Left renal cortex interstitium (tissue), 4 donors: Measurements from ENCODE around the gene NAA38. TPM values are rescaled to one million over a fixed set of nuclear protein-coding genes. Genes with fewer than 3 reads are reported as not detected.

Experiments
- DNase-seq, 4 donors: peaks; one replicate each; pipeline ENCODE4 v3.0.0-alpha.2; 2013; ENCODE audit warnings: low read depth in 4 of 4, low spot score in 2 of 4, missing footprints in 1 of 4
- polyA plus RNA-seq, 4 donors: library from polyadenylated mRNA; unstranded; fragments of 120-200 nt; gene quantifications; one replicate each; pipeline ENCODE4 v1.2.1, GENCODE V29; 2013; ENCODE audit not compliant: insufficient read length in 4 of 4

Gene NAA38
- polyA plus RNA-seq, 4 donors, result 68.9 to 144 (median 105) TPM

- no peak for DNase-seq
These were observed 3.1 kb downstream of the NAA38 start for GRCh38 chr17:7854078-7854777.

- no peak for DNase-seq
These were observed 3.7 kb downstream of the NAA38 start for GRCh38 chr17:7853691-7854038.

- DNase-seq, result no peak
These were observed 4.3 kb downstream of the NAA38 start for GRCh38 chr17:7852919-7853690.

- DNase-seq, result no peak
These were observed 5.1 kb downstream of the NAA38 start for GRCh38 chr17:7852262-7852670.

- peak in 2 of 4 donors; percentile 41 to 85 for DNase-seq
These were observed 5.7 kb downstream of the NAA38 start for GRCh38 chr17:7851438-7852261.

GRCh38 chr17:7850701-7851437 lies 6.5 kb downstream of the NAA38 start:
- DNase-seq, result no peak

- no peak for DNase-seq
These were observed 7.4 kb downstream of the NAA38 start for GRCh38 chr17:7849751-7850504.

- DNase-seq, result no peak
These were observed 8.1 kb downstream of the NAA38 start for GRCh38 chr17:7849130-7849750.

- DNase-seq, result no peak
These were observed 8.6 kb downstream of the NAA38 start for GRCh38 chr17:7848739-7849129.

- DNase-seq, result no peak
These were observed 9.2 kb downstream of the NAA38 start for GRCh38 chr17:7848131-7848579.

GRCh38 chr17:7846765-7847661 lies 10.3 kb downstream of the NAA38 start:
- DNase-seq, result no peak

- DNase-seq, result no peak
These were observed 11.2 kb downstream of the NAA38 start for GRCh38 chr17:7846063-7846735.

- DNase-seq, result no peak
These were observed 11.8 kb downstream of the NAA38 start for GRCh38 chr17:7845359-7846062.

GRCh38 chr17:7844292-7845154 lies 12.8 kb downstream of the NAA38 start:
- DNase-seq, result peak in 2 of 4 donors; percentile 68 to 90

- peak in 2 of 4 donors; percentile 52 to 76 for DNase-seq
These were observed 13.6 kb downstream of the NAA38 start for GRCh38 chr17:7843536-7844291.

- no peak for DNase-seq
These were observed 14.2 kb downstream of the NAA38 start for GRCh38 chr17:7843257-7843535.
